ENCODE measurements around the gene SYNE1. TPM values are rescaled to one million over a fixed set of nuclear protein-coding genes. Genes with fewer than 3 reads are reported as not detected.

Gene SYNE1
- total RNA-seq, 1 experiment from 2014 or later, result 3.0 TPM

- Mint-ChIP-seq H3K4me3 (no peak overlapping the region), H3K36me3 (ENCODE audit: insufficient read depth in 1 of 3, low read depth in 3 of 3) (no peaks in the 10 kb centered on the region), H3K27ac (no peak overlapping the region), H3K9me3 (no peaks in the 10 kb centered on the region), H3K27me3 (ENCODE audit: low read depth) (no peaks in the 10 kb centered on the region), H3K4me1 (peaks cover 21% of the 10 kb centered on the region in 2 experiments)
- H2BK12ac ChIP-seq (ENCODE audit: insufficient read length, low read depth, low read length), result no peak overlapping the region
- no peaks in the 10 kb centered on the region for H3K23me2 ChIP-seq (ENCODE audit: insufficient read length, low read depth, low read length, poor library complexity, severe bottlenecking)
- no peaks in the 10 kb centered on the region for H3K27me3 ChIP-seq (ENCODE audit: insufficient read depth, low read length)
- no peak overlapping the region for H4K5ac ChIP-seq (ENCODE audit: insufficient read length, low read depth, low read length)
- H3K4ac ChIP-seq (ENCODE audit: low read depth, low read length), result no peak overlapping the region
- H3K9ac ChIP-seq (ENCODE audit: extremely low read depth, insufficient read length, low read length), result no peak overlapping the region
- H2AFZ ChIP-seq (ENCODE audit: low read length), result no peak overlapping the region
- no peak for DNase-seq
- H3K9me3 ChIP-seq (ENCODE audit: control insufficient read depth, low read depth, low read length), result no peaks in the 10 kb centered on the region
- H2BK5ac ChIP-seq (ENCODE audit: insufficient read length, low read length), result no peak overlapping the region
- H2AK5ac ChIP-seq (ENCODE audit: insufficient read length, low read length), result no peak overlapping the region
- no peaks in the 10 kb centered on the region for H4K20me1 ChIP-seq (ENCODE audit: control insufficient read depth, insufficient read depth, insufficient read length)
- no peaks in the 10 kb centered on the region for H3K4me1 ChIP-seq (ENCODE audit: insufficient read depth, low read length)
- no peak overlapping the region for H4K8ac ChIP-seq (replicated peaks; ENCODE audit: insufficient read length, low read depth, low read length)
- no peak overlapping the region for H3K27ac ChIP-seq (ENCODE audit: insufficient read length, low read depth, low read length)
- no peaks in the 10 kb centered on the region for H3K79me1 ChIP-seq (ENCODE audit: insufficient read depth, low read depth, low read length, poor library complexity, severe bottlenecking)
- H3K79me2 ChIP-seq (ENCODE audit: insufficient read depth, low read length), result no peaks in the 10 kb centered on the region
- TF ChIP-seq, protein P1, sequence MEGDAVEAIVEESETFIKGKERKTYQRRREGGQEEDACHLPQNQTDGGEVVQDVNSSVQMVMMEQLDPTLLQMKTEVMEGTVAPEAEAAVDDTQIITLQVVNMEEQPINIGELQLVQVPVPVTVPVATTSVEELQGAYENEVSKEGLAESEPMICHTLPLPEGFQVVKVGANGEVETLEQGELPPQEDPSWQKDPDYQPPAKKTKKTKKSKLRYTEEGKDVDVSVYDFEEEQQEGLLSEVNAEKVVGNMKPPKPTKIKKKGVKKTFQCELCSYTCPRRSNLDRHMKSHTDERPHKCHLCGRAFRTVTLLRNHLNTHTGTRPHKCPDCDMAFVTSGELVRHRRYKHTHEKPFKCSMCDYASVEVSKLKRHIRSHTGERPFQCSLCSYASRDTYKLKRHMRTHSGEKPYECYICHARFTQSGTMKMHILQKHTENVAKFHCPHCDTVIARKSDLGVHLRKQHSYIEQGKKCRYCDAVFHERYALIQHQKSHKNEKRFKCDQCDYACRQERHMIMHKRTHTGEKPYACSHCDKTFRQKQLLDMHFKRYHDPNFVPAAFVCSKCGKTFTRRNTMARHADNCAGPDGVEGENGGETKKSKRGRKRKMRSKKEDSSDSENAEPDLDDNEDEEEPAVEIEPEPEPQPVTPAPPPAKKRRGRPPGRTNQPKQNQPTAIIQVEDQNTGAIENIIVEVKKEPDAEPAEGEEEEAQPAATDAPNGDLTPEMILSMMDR (conservative IDR thresholded peaks at IDR 0.05), result no peak
- no peak overlapping the region for H3K23ac ChIP-seq (ENCODE audit: insufficient read length, low read depth, low read length)
- no peak overlapping the region for H2BK15ac ChIP-seq (ENCODE audit: low read depth, low read length)
- H3K18ac ChIP-seq (ENCODE audit: insufficient read length, low read depth, low read length), result no peak overlapping the region
- no peak overlapping the region for H2BK20ac ChIP-seq (ENCODE audit: low read depth, low read length, poor library complexity, severe bottlenecking)
- no peak overlapping the region for H3K14ac ChIP-seq (ENCODE audit: insufficient read depth, low read length)
- no peak overlapping the region for H4K91ac ChIP-seq (ENCODE audit: insufficient read length, low read depth, low read length)
- no peak overlapping the region for H3T11ph ChIP-seq (ENCODE audit: low read length)
- H3K4me2 ChIP-seq (ENCODE audit: insufficient read depth, insufficient read length, low read length), result no peak overlapping the region
- no CpG with 5 or more reads among the region's 20 CpGs for WGBS (ENCODE audit: extremely low coverage, insufficient read length, low lambda C conversion rate)
- H2BK120ac ChIP-seq (ENCODE audit: low read depth, low read length, poor library complexity, severe bottlenecking), result no peak overlapping the region
- no peak overlapping the region for H3K56ac ChIP-seq (ENCODE audit: insufficient read length, low read depth, low read length)
Observed at GRCh38 chr6:152110886-152111820, 526.0 kb downstream of the SYNE1 start.
